ENCODE data around the gene GHITM.
A peak's percentile ranks its signal among the peaks of the same experiment; 100 is the strongest.
"Not testable (repeated sequence)": the region's sequence is repeated elsewhere in the genome, so short reads cannot be mapped to it uniquely, and the experiment has no call there.

GHITM gene

GRCh38 chr10:84177541-84178141 is 38.3 kb downstream of the GHITM start:
- DNase-seq: peak; percentile 45

- DNase-seq: no peak
Measured at GRCh38 chr10:84178160-84178609, 38.9 kb downstream of the GHITM start.

GRCh38 chr10:84179059-84179710 is 39.9 kb downstream of the GHITM start:
- peak; percentile 26 for DNase-seq

GRCh38 chr10:84180386-84180785 is 41.1 kb downstream of the GHITM start:
- not testable (repeated sequence) for DNase-seq

- DNase-seq: no peak
Measured at GRCh38 chr10:84181631-84182030, 42.3 kb downstream of the GHITM start.

- DNase-seq: no peak
Measured at GRCh38 chr10:84184517-84184916, 45.2 kb downstream of the GHITM start.

- no peak for DNase-seq
Measured at GRCh38 chr10:84185526-84186175, 46.3 kb downstream of the GHITM start.

GRCh38 chr10:84188815-84189214 is 49.5 kb downstream of the GHITM start:
- no peak for DNase-seq

GRCh38 chr10:84190621-84191020 is 51.3 kb downstream of the GHITM start:
- DNase-seq: no peak

GRCh38 chr10:84191106-84191505 is 51.8 kb downstream of the GHITM start:
- DNase-seq: peak; percentile 22

- DNase-seq: no peak
Measured at GRCh38 chr10:84193327-84193726, 54.0 kb downstream of the GHITM start.

- no peak for DNase-seq
Measured at GRCh38 chr10:84193846-84194423, 54.6 kb downstream of the GHITM start.

GRCh38 chr10:84194424-84195043 is 55.2 kb downstream of the GHITM start, which contains the start of gene CDHR1:
Gene CDHR1, plus strand, starts transcription at chr10:84194537. Its CDS starts 224 bp downstream, at chr10:84194761.
- peak; percentile 54 for DNase-seq

- DNase-seq: no peak
Measured at GRCh38 chr10:84195044-84195830, 55.9 kb downstream of the GHITM start.

GRCh38 chr10:84196083-84196482 is 56.8 kb downstream of the GHITM start:
- DNase-seq: no peak

- no peak for DNase-seq
Measured at GRCh38 chr10:84196941-84197340, 57.6 kb downstream of the GHITM start.

- DNase-seq: no peak
Measured at GRCh38 chr10:84197643-84198042, 58.3 kb downstream of the GHITM start.

- no peak for DNase-seq
Measured at GRCh38 chr10:84198206-84198915, 59.1 kb downstream of the GHITM start.

GRCh38 chr10:84200537-84201243 is 61.4 kb downstream of the GHITM start:
- DNase-seq: no peak

- DNase-seq: no peak
Measured at GRCh38 chr10:84201244-84201606, 61.9 kb downstream of the GHITM start.

GRCh38 chr10:84201682-84202081 is 62.4 kb downstream of the GHITM start:
- DNase-seq: no peak
